HG02759 (cell line): ENCODE data around the gene MTFR1L.

Source experiments
- ATAC-seq: cut with Tn5 transposase; IDR thresholded peaks from one replicate; pipeline ENCODE4 v1.9.1; 2021; ENCODE audit warnings: mild to moderate bottlenecking, moderate library complexity; ENCODE audit not compliant: unreplicated experiment

Gene MTFR1L

GRCh38 chr1:25877155-25877554, 57.4 kb downstream of the MTFR1L start:
- ATAC-seq, result no peak

GRCh38 chr1:25878690-25879089, 58.9 kb downstream of the MTFR1L start:
- no peak for ATAC-seq

GRCh38 chr1:25879675-25880074, 59.9 kb downstream of the MTFR1L start:
- ATAC-seq, result no peak

GRCh38 chr1:25880518-25880917, 60.8 kb downstream of the MTFR1L start:
- no peak for ATAC-seq

GRCh38 chr1:25881266-25881665, 61.5 kb downstream of the MTFR1L start:
- no peak for ATAC-seq
